PFSK-1 (cell line): ENCODE results near the gene DCAF5.

Experiments used
- FOXP2 ChIP-seq: optimal IDR thresholded peaks from 2 replicates; pipeline ENCODE3; 2011; ENCODE audit warnings: borderline replicate concordance, control low read depth, inconsistent platforms; ENCODE audit not compliant: insufficient read depth; ENCODE audit errors: extremely low read length, extremely low read depth
- POLR2AphosphoS5 ChIP-seq: IDR thresholded peaks from 2 replicates; pipeline ENCODE4 v1.6.1; 2012; ENCODE audit warnings: low read depth, mild to moderate bottlenecking, control low read depth, low read length, moderate library complexity
- REST ChIP-seq, 2 experiments: IDR thresholded peaks; 2 replicates each; pipeline versions ENCODE4 v1.6.1 to v1.8.0; 2011 to 2012; ENCODE audit warnings: low read depth in 2 of 2, low read length in 2 of 2, control low read depth in 1 of 2, inconsistent platforms in 1 of 2, mild to moderate bottlenecking in 1 of 2, moderate library complexity in 1 of 2; ENCODE audit not compliant: insufficient read depth in 1 of 2

DNA sequence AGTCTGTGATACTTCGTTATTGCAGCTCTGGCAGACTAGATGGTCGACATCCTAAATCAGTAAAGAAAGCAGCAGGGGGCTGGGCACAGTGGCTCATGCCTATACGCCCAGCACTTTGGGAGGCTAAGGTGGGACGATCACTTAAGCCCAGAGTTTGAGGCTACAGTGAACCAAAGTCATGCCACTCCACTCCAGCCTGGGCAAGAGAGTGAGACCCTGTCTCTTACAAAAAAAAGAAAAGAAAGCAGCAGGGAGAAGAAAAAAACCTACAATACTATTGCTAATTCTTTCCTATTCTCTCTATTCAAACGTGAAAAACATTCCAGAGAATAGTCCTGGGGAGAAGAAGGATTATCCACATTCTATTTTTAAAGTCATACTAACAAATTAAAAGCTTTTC, 79.5 kb downstream of the DCAF5 start:
- TF ChIP-seq REST (IDR thresholded peaks at IDR 0.05; ENCODE audit: insufficient read depth in 1 of 2, low read depth in 2 of 2, low read length in 2 of 2) = no peak
- TF ChIP-seq POLR2AphosphoS5 = no peak
- TF ChIP-seq FOXP2 = no peak
